ENCODE data around the gene KRT13.

KRT13 gene

DNA sequence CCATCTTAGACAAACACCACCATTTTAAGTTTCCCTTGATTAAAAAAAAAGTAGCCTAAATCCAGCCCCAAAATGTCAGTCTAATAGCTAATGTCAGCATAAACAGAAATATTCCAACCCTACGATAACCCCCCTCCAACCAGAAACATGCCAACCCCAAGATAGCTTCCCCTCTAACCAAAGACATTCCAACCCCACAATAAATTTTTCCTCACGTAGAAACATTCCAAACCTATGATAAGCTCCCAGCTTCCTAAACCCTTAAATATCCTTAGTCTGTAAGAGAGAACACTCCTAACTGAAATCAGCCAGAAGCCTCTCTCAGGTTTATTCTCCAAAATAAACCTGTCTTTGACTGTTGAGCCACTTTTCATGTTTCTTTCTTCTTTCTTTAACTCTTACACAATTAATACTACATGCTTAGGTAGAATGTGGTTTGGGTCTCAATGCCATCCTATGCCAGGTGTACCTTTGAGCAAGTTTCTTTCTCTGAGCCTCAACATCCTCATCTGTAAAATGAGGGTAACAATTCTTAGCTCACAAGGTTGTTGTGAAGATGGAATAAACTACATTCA is 54.2 kb downstream of the KRT13 start:
- no peaks in the 10 kb centered on the region for H3K4me1 ChIP-seq (ENCODE audit: control insufficient read depth, insufficient read depth, low read length)
- no peaks in the 10 kb centered on the region for H3K36me3 ChIP-seq (ENCODE audit: control insufficient read depth, insufficient read depth, low read length)
- no peaks in the 10 kb centered on the region for H3K9me3 ChIP-seq (ENCODE audit: control insufficient read depth, insufficient read depth, low read length)
- no peaks in the 10 kb centered on the region for H3K27me3 ChIP-seq (ENCODE audit: control insufficient read depth, insufficient read depth, low read length)
- no peak overlapping the region for H3K4me3 ChIP-seq (ENCODE audit: low read depth, low read length)
- no peak overlapping the region for H3K9ac ChIP-seq (ENCODE audit: low read depth, low read length)

All from iPS-15b (cell line).